Endothelial cell of umbilical vein (primary cell): ENCODE results near the gene PSG5. TPM values are rescaled to one million over a fixed set of nuclear protein-coding genes. Genes with fewer than 3 reads are reported as not detected.
"Not testable (repeated sequence)": the region's sequence is repeated elsewhere in the genome, so short reads cannot be mapped to it uniquely, and the experiment has no call there.

ENCODE experiments used
- BruUV-seq: library from RNA; stranded (reverse); fragments of 400-500 nt; replicated peaks from 2 replicates; lab custom pipeline; 2021; lab: Mats Ljungman, UMichigan
- CTCF ChIA-PET: fragments of 300-600, 350-600 bp; sonication (Branson Sonifier 250); formaldehyde crosslinking; loops from one replicate; lab custom pipeline; 2021; ENCODE audit warnings: antibody characterized with exemption, inconsistent platforms; lab: Charles Lee
- POLR2A ChIA-PET: fragments of 300-600, 350-600 bp; sonication (Branson Sonifier 250); formaldehyde crosslinking; loops from one replicate; lab custom pipeline; 2021; ENCODE audit warnings: antibody characterized with exemption, inconsistent platforms; lab: Charles Lee
- DNase-seq: peaks from one replicate; pipeline ENCODE4 v3.0.0-alpha.2; 2011; ENCODE audit warnings: low read depth, low spot score
- FAIRE-seq: peaks from 2 replicates; lab custom pipeline; 2011; peaks lifted over from hg19 to GRCh38; lab: Jason Lieb, UNC
- H2AFZ ChIP-seq: 2 replicates; pipeline ENCODE4 v1.6.0; 2012; ENCODE audit warnings: low read depth, low read length, control low read depth, inconsistent platforms
- H3K27ac ChIP-seq: 2 replicates; pipeline ENCODE4 v1.5.1; 2011; ENCODE audit warnings: low read depth, mild to moderate bottlenecking, control low read depth, low read length, moderate library complexity; ENCODE audit not compliant: insufficient read depth
- H3K27me3 ChIP-seq, 2 experiments: 2 replicates each; pipeline versions ENCODE4 v1.6.0 to v1.6.1; 2011; ENCODE audit warnings: low read length in 2 of 2, mixed read lengths in 1 of 2; ENCODE audit not compliant: control insufficient read depth in 2 of 2, insufficient read depth in 2 of 2
- H3K36me3 ChIP-seq, 2 experiments: 2 replicates in 1 of 2; 3 replicates in 1 of 2; pipeline ENCODE4 v1.5.1; 2011; ENCODE audit warnings: low read length in 2 of 2, mild to moderate bottlenecking in 1 of 2, moderate library complexity in 1 of 2; ENCODE audit not compliant: control insufficient read depth in 2 of 2, insufficient read depth in 2 of 2; ENCODE audit errors: extremely low read depth in 1 of 2
- H3K4me1 ChIP-seq: 3 replicates; pipeline ENCODE4 v1.5.1; 2011; ENCODE audit warnings: mild to moderate bottlenecking, low read length; ENCODE audit not compliant: control insufficient read depth, insufficient read depth; ENCODE audit errors: extremely low read depth
- H3K4me2 ChIP-seq: 2 replicates; pipeline ENCODE4 v1.6.1; 2011; ENCODE audit warnings: low read length, control low read depth, mixed read lengths; ENCODE audit not compliant: insufficient read depth
- H3K4me3 ChIP-seq, 3 experiments: fragments of 200-600 bp in 1 of 3; sonication (generic), shearing (Covaris generic) in 1 of 3; replicated peaks in 1 of 3; 2 replicates each; pipeline ENCODE4 v1.5.1; 2011 to 2016; ENCODE audit warnings: control low read depth in 3 of 3, low read length in 3 of 3, mild to moderate bottlenecking in 2 of 3, inconsistent platforms in 1 of 3, low read depth in 1 of 3, moderate library complexity in 1 of 3; ENCODE audit not compliant: insufficient read depth in 1 of 3
- H3K79me2 ChIP-seq: 2 replicates; pipeline ENCODE4 v1.6.0; 2012; ENCODE audit warnings: low read length, inconsistent platforms; ENCODE audit not compliant: control insufficient read depth, insufficient read depth
- H3K9ac ChIP-seq: replicated peaks from 2 replicates; pipeline ENCODE3; 2011; ENCODE audit warnings: low read length, control low read depth; ENCODE audit not compliant: insufficient read depth; ENCODE audit errors: extremely low read depth
- H3K9me1 ChIP-seq: replicated peaks from 3 replicates; pipeline ENCODE4 v1.6.0; 2011; ENCODE audit warnings: mild to moderate bottlenecking, low read length; ENCODE audit not compliant: control insufficient read depth, insufficient read depth; ENCODE audit errors: extremely low read depth
- H3K9me3 ChIP-seq: replicated peaks from 2 replicates; pipeline ENCODE4 v1.5.1; 2012; ENCODE audit warnings: low read length, inconsistent platforms; ENCODE audit not compliant: control insufficient read depth, insufficient read depth
- H4K20me1 ChIP-seq: replicated peaks from 2 replicates; pipeline ENCODE3; 2011; ENCODE audit warnings: mild to moderate bottlenecking, low read length; ENCODE audit not compliant: control insufficient read depth, insufficient read depth; ENCODE audit errors: extremely low read depth
- CTCF ChIP-seq, 2 donors: IDR thresholded peaks; 1 replicate in 1 of 2; 2 replicates in 1 of 2; pipeline ENCODE4 v1.5.1; 2011; ENCODE audit warnings: low read length in 2 of 2, mild to moderate bottlenecking in 2 of 2, moderate library complexity in 2 of 2, control low read depth in 1 of 2, inconsistent platforms in 1 of 2, low read depth in 1 of 2; ENCODE audit not compliant: insufficient read depth in 1 of 2; ENCODE audit errors: extremely low read depth in 1 of 2
- EZH2 ChIP-seq: IDR thresholded peaks from 2 replicates; pipeline ENCODE4 v1.6.1; 2012; ENCODE audit warnings: borderline replicate concordance, low read depth, mild to moderate bottlenecking, moderate library complexity, low read length, inconsistent platforms; ENCODE audit not compliant: severe bottlenecking
- FOS ChIP-seq: IDR thresholded peaks from 2 replicates; pipeline ENCODE4 v1.6.1; 2011; ENCODE audit warnings: mild to moderate bottlenecking, low read length, moderate library complexity, borderline replicate concordance; ENCODE audit not compliant: insufficient read depth
- GATA2 ChIP-seq: IDR thresholded peaks from 2 replicates; pipeline ENCODE4 v1.7.0; 2011; ENCODE audit warnings: low read depth, mild to moderate bottlenecking, moderate library complexity, mixed read lengths, low read length; ENCODE audit not compliant: insufficient read length, insufficient read depth
- JUN ChIP-seq: IDR thresholded peaks from 2 replicates; pipeline ENCODE4 v1.6.1; 2011; ENCODE audit warnings: borderline replicate concordance, low read depth; ENCODE audit not compliant: insufficient read length, insufficient read depth
- MAX ChIP-seq: IDR thresholded peaks from 2 replicates; pipeline ENCODE4 v1.6.1; 2011; ENCODE audit not compliant: insufficient read depth, insufficient read length
- MYC ChIP-seq: IDR thresholded peaks from one replicate; pipeline ENCODE4 v1.6.1; 2011; ENCODE audit warnings: mild to moderate bottlenecking, low read depth, low read length
- POLR2A ChIP-seq: IDR thresholded peaks from 2 replicates; pipeline ENCODE4 v1.6.1; 2012; ENCODE audit warnings: low read depth, mild to moderate bottlenecking, control low read depth, low read length
- POLR2AphosphoS5 ChIP-seq: IDR thresholded peaks from 2 replicates; pipeline ENCODE4 v1.6.1; 2012; ENCODE audit warnings: low read depth, mild to moderate bottlenecking, control low read depth, low read length, moderate library complexity; ENCODE audit not compliant: insufficient read depth
- dilution Hi-C: fragments of 300-500 bp; cut with MboI; formaldehyde crosslinking; loops from one replicate; pipeline ENCODE4 v1.15.0; 2019; ENCODE audit warnings: low sequenced_read_pairs; ENCODE audit not compliant: extremely low pct_ligation_motif_present
- intact Hi-C: fragments of 100-400 bp; cut with micrococcal nuclease; formaldehyde crosslinking; loops from one replicate; pipeline ENCODE4 v1.10.0; 2022
- polyA plus RNA-seq, 4 experiments: library from polyadenylated mRNA; depleted of rRNA in 3 of 4; stranded (reverse) in 3 of 4; unstranded in 1 of 4; fragments of >200 nt; gene quantifications; 2 replicates each; pipeline versions ENCODE4 v1.2.1 to v1.2.3, GENCODE V29; 2011 to 2012; ENCODE audit warnings: missing spikeins in 1 of 4
- total RNA-seq: library from RNA; stranded (reverse); gene quantifications from 2 replicates; pipeline ENCODE4 v1.2.3, GENCODE V29; 2021

The PSG5 gene
- total and polyA plus RNA-seq, 2 donors (not counting 3 experiments of a cell fraction or from before 2014, with no cell fraction given): not detected

DNA sequence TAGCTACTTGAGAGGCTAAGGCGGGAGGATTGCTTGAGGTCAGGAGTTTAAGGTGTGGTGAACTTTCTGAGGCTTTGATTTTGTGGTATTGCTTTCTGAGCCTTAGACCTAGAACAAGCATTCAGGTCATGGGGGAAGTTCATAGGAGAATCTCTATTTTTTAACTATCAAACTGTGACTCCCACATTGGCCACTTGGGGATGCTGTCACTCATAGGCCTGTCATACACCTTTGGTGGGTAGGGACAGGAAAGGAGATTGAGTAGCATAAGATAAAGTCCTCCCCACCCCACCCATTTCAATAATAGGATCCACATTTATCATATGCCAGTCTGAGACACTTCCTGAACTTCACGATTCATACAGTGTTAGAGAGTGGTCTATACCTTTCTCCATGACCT is 62.0 kb downstream of the PSG5 start:
- Histone ChIP-seq H4K20me1 (no peaks in the 10 kb centered on the region), H3K36me3 (no peaks in the 10 kb centered on the region), H3K9me3 (no peaks in the 10 kb centered on the region), H3K4me1 (no peaks in the 10 kb centered on the region), H3K4me2 (no peak overlapping the region), H3K79me2 (no peaks in the 10 kb centered on the region), H2AFZ (no peak overlapping the region), H3K9ac (no peak overlapping the region), H3K27me3 (no peaks in the 10 kb centered on the region), H3K9me1 (no peaks in the 10 kb centered on the region), H3K27ac (no peak overlapping the region), H3K4me3 (no peak overlapping the region)
- TF ChIP-seq GATA2: no peak
- TF ChIP-seq FOS: no peak
- no peak for TF ChIP-seq EZH2
- no peak for TF ChIP-seq JUN
- TF ChIP-seq POLR2AphosphoS5: no peak
- no peak for TF ChIP-seq MYC
- no peak for TF ChIP-seq CTCF (IDR thresholded peaks at IDR 0.05; ENCODE audit: extremely low read depth in 1 of 2, insufficient read depth in 1 of 2, low read depth in 1 of 2, low read length in 2 of 2)
- no peak for TF ChIP-seq POLR2A
- no peak for TF ChIP-seq MAX
- DNase-seq (no peak), FAIRE-seq (no peak)
- BruUV-seq: no TSS peak
- POLR2A ChIA-PET: no interaction called here
- CTCF ChIA-PET: no interaction called here
- intact Hi-C loops: no loop called here
- dilution Hi-C loops: no loop called here

DNA sequence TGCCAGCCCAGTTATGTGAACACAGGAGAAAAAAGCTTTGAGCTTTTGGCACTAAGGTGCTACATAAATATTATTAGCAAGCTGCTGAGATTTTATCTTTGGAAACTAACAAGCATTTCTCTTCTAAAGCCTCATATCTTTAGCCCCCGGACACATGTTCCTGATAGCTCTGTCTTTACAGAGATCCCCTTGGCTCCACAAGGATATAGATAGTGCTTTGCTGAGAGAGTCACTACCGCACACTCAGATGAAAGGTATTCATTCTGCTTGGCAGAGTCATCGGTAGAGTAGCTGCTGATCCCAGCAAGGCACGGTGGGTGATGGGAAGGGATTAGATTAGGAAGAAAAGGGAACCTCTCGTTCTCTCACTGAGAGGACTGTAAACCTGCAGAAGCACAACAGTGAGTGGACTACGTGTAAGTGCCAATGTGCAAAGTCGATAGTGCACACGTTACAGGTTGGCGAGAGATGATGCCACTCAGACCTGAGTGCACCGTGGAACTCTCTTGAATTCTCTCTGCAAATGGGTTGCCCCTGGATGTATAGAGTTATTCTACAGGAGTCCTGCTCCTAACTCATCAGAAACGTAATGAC is 65.8 kb downstream of the PSG5 start:
- DNase-seq, H3K4me1 ChIP-seq, H3K9me3 ChIP-seq, dilution Hi-C loops, FAIRE-seq, H3K27me3 ChIP-seq, CTCF ChIA-PET, BruUV-seq, H3K9ac ChIP-seq, intact Hi-C loops, H3K4me2 ChIP-seq, H3K4me3 ChIP-seq, H3K79me2 ChIP-seq, H3K27ac ChIP-seq, H3K36me3 ChIP-seq, POLR2A ChIA-PET, H4K20me1 ChIP-seq, H3K9me1 ChIP-seq, H2AFZ ChIP-seq: not testable (repeated sequence)

- H3K4me2 ChIP-seq, H4K20me1 ChIP-seq, H3K79me2 ChIP-seq, H3K27me3 ChIP-seq, CTCF ChIA-PET, H3K4me1 ChIP-seq, H3K9ac ChIP-seq, DNase-seq, H3K27ac ChIP-seq, H3K36me3 ChIP-seq, BruUV-seq, H2AFZ ChIP-seq, FAIRE-seq, POLR2A ChIA-PET, H3K4me3 ChIP-seq, dilution Hi-C loops, H3K9me3 ChIP-seq, H3K9me1 ChIP-seq, intact Hi-C loops: not testable (repeated sequence)
These were observed 66.8 kb downstream of the PSG5 start for GRCh38 chr19:43119526-43119925.
